GM21367 (cell line): ENCODE data around the gene KIAA1755.
"Not testable (repeated sequence)": the region's sequence is repeated elsewhere in the genome, so short reads cannot be mapped to it uniquely, and the experiment has no call there.

ENCODE experiments used
- ATAC-seq: cut with Tn5 transposase; IDR thresholded peaks from one replicate; pipeline ENCODE4 v1.9.1; 2021; ENCODE audit not compliant: unreplicated experiment

KIAA1755 gene

DNA sequence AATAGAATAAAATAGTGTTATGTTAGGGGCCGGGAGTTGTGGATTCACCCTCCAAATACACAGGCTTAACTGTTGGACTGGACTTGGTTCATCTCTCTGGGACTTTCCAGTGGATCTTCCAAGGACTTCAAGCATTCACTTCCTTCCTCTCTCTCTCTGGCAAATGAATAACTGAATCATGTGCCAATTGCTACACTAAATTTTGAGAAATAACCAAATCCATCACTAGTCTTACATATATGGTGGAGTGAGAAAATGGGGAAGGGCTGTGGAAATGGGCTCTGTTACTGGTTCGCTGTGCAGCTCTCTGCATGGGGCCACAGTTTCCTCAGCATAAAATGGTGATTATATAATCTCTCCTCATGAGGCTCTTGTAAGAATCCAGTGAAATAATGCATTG is 6.8 kb upstream of the KIAA1755 start:
- no peak for ATAC-seq

DNA sequence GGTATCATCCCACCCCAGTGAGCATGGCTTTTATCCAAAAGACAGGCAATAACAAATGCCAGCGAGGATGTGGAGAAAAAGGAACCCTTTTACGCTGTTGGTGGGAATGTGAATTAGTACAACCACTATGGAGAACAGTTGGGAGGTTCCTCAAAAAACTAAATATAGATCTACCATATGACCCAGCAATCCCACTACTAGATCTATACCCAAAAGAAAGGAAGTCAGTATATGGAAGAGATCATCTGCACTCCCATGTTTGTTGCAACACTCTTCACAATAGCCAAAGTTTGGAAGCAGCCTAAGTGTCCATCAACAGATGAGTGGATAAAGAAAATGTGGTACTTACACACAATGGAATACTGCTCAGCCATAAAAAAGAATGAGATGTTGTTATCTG is 5.9 kb upstream of the KIAA1755 start:
- ATAC-seq, result no peak

DNA sequence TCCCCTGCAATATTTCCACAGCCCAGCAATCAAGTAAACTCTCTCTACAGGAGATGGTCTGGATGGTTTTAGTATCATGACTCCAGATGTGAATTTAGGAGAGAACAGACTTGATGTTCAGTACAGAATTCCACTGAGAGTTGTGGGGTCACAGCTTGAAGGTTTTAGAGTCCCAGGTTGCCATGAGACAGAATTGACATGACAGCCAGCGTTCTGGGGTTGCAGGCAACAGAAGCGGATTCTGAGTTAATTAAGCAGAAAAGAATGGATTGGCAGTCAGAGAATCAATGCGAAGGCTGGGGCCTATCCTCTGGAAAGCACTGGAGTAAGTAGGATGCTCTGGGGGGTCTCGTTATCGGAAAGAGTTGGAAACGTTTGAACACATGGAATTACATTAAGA is 2.4 kb upstream of the KIAA1755 start:
- no peak for ATAC-seq

DNA sequence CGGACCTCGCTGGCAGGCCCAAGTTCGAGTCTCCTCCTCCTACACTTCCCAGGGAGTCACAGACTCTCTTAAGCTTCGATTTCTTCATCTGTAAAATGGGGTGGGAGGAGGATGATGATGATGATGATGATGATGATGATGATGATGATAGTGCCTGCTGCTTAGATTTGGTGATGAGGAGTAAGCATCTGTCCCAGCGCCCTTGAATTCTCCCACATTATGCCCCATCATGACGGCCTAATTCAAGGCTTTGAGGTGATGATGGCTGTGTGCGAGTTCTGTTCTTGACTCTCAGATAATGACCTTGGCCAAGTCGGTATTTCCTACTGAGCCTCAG is 487 bp upstream of the KIAA1755 start:
- ATAC-seq, result no peak

DNA sequence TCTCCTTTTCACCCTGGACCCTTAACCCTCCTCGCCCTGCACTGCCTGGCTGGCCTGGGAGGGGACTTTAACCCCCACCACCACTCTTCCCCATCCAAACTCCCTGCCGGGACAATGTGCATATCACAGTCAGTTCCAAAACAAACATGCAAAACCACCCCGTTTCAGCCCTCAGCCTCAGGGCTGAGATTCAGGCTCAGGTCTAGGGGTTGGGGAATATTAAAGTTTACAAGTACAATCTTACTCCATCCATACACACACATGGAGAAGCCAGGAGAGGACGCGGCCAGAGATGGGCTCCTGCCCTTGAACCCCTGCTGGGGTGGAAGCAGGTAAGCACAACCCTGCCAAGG is 534 bp downstream of the KIAA1755 start:
- ATAC-seq, result no peak

DNA sequence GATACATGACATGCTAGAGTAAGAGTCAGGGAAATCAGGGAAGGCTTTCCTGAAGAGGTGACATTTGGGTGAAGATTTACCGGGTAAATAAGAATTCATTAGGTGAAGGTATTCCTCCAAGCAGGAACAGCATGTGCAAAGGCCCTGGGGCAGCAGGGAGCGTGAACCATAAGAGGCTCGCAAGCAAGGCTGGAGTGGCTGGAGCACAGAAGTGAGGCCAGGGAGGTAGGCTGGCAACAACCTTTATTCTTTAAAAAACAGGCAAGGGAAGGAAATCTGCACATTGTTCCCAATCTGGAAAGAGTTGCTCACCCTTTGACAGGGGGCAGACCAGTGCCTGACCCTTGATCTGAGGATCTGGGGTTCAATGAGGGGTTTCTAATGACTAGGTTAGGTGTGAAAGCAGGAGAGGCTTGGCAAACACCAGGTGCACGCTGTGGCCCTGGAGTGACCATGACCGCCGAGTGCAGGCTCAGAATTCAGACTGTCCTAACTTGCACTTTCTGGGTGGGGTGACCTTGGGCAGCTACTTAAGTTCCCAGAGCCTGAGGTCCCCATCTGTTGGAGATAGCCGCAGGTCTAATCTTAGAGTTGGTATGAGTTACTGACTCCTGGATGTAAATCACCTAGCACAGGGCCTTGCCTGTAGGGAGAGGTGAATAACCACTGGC is 1.9 kb downstream of the KIAA1755 start:
- ATAC-seq, result no peak

DNA sequence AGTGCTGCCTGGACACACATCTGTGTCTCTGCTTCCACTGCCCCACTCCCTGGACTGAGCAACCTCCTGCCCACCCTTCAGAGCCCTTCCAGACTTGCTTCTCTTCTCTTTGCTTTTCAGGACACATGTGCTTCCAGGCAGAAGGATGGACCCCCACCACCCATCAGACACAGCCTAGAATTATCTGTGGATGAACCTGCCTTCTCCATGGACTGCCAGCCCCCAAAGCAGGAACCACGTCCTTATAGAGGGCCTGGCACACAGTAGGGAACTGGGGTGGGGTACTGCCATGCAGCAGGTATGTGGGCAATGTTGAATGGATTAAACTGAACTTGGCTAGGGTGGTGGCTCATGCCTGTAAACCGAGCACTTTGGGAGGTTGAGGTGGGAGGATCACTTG is 3.6 kb downstream of the KIAA1755 start:
- ATAC-seq, result no peak

DNA sequence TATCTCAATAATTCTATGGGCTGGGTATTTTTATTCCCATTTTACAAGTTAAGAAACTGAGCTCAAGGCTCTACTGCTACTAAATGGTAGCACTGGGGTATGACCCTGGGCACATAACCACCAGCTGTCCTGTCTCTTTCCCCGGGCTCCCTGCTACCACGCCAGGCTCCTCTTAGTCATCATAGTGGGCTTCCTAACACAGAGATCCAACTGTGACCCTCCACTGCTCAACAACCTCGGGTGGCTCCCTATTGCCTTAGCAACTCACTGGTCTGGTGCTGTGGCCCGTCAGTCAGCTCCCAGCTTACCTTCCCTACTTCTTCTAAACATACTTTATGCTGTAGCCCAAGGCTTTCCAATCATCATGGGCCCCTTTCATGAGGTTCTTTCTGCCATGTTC is 4.5 kb downstream of the KIAA1755 start:
- no peak for ATAC-seq

DNA sequence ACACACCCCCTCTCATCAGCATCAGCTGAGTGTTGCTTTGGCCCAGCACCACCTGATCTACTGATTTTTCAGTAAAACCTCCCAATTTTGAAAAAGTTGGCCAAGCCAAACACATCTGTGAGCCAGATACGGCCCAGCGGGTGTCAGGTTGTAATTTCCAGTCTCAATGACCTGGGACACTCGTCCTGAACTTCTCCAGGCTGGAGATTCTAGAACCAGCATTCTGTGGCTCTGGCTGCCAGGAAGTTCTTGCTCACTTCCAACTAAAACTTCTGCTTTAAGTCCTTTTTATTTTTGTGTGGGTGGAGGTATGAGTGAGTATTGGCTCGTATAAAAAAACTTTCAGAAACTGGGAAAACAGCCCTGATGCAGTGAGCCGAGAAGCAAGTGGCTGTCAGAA is 5.1 kb downstream of the KIAA1755 start:
- no peak for ATAC-seq

DNA sequence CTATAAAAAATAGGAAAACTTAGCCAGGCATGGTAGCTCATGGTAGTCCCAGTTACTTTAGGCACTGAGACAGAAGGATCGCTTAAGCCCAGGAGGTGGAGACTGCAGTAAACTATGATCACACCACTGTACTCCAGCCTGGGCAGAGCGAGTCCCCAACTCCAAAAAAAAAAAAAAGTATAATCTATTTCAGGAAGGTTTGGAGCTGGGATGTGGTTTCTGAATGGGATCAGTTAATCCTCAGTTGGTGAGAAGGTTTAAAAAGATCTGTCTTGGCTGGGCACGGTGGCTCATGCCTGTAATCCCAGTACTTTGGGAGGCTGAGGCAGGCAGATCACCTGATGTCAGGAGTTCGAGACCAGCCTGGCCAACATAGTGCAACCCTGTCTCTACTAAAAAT is 5.9 kb downstream of the KIAA1755 start:
- ATAC-seq, result not testable (repeated sequence)

DNA sequence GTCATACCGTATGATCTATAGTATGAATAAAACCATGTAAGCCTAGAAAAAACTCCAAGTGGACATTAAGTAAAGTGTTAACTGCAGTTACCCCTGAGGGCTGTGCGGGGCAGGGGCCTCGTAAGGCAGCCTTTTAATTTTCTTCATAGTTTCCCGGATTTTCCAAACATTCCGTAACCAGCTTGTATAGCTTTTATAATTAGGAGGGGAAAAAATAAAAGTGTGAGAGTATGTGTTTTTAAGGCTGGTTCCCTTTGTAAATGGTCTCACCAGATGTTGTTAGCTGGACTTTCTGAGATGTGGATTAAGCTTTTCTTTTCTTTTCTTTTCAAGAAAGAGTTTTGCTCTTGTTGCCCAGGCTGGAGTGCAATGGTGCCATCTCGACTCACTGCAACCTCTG is 7.0 kb downstream of the KIAA1755 start:
- ATAC-seq, result no peak

DNA sequence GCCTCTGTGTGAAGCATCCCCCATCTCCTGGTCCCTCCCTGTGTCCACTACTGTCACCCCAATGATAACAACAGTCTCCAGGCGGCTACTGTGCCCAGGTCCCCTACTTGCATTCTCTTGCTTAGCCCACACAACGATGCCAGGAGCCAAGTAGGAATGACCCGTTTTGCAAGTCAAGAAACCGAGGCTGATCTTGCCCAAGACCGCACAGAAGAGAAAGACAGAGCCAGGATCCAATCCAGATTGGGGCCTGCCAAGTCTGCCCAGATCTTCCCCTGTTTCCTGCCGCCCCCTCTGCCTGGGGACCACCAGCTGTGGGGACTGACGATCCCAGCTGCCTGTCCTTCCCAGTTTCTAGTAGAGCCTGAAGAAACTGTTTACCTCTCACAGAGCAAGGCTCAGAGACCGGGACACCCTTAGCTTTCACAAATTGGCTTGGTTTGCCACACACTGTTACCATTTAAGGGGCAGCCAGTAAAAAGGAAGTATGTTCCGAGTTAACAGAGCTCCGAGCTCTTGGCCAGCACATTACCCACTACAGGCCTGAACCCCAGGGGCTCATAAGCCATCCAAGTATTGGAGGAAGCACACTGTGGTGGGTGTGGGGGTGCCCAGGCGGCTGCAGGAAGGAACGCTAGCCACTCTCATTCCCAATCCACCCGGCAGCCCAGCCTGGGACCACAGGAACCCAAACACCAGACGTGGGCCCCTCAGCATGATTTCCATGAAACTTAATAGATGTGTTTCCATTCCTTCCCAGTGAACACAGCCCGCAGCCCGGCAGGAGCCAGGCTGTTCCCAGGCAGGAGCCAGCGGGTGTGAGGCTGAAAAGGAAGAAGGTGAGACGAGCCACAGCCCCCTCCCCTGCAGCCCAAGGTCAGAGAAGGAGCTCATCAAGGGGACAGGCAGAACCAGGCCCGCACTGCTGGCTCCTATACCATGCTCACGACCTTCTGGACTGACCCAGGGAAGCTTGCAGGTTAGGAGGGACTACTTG is 7.9 kb downstream of the KIAA1755 start:
- no peak for ATAC-seq

DNA sequence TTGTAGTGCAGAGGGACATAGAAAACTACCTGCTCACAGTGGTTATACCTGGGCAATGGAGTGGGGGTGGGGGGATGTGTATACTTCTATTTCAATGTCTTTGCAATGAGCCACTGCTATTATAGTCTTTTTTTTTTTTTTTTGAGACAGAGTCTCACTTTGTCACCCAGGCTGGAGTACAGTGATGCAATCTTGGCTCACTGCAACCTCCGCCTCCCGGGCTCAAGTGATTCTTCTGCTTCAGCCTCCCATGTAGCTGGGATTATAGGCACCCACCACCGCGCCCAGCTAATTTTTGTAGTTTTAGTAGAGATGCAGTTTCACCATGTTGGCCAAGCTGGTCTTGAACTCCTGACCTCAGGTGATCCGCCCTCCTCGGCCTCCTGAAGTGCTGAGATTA is 9.1 kb downstream of the KIAA1755 start:
- ATAC-seq, result not testable (repeated sequence)

DNA sequence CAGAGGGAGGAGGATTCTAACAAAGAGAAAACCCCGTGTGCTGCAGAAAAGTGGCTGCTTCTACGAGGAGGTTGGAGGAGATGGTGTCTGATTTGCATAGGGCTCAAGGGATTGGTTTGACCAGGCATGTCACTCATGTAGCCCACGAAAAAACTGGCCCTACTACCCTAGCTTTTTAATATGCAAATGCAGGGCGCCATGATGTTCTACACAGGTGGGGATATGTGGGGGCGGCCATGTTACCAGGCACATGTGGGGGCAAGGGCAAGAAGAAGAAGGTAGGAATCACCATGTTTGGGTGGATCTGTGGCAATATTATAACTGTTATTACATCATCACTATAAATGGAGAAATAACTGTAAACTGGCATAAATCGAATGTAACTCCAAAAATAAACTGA is 9.9 kb downstream of the KIAA1755 start:
- no peak for ATAC-seq

DNA sequence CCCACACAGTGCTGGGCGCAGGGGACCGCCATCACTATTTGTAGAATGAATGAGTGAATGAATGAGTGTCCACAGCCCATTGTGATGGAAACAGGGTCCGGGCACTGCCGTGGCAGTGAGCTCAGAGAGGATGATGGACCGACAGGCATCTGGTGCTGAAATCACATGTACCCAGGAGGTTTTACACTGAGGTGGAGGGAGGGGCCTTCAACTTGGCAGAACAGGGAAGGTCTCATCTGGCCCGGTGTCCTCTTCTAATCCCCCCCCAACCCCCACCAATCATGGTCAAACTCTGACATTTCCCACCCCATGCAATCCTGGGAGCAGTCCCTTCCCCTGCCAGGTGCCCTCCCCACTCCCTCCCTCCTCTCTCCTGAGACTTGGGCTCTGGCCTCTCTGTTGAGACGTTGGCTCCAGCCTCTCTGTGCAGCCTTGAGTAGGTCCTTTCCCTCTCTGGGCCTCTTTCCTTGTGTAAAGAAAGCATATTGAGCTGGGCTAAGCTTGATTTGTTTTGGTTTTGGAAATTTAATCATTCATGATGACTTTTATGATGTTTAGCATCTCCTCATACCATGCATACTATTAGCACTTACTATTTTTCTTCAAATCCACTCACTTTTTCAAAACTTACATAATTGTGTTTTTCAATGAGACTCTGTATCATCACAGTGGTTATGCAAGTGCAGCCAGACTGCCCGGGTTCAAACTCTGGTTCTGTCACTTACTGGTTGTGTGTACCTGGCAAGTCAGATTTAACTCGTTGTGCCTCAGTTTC is 10.8 kb downstream of the KIAA1755 start:
- ATAC-seq, result no peak

DNA sequence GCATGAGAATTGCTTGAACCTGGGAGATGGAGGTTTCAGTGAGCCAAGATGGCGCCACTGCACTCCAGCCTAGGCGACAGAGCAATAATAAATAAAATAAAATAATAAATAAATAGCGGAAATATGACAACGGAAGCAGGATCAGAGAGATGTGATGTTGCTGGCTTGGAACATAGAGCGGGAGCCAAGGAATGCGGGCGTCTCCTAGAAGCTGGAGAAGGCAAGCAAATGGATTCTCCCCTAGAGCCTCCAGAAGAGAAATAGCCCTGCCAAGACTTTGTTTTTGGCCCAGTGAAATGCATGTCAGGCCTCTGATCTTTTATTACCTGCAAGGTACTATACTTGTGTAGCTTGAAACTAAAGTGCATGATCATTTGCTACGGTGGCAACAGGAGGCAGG is 12.4 kb downstream of the KIAA1755 start:
- ATAC-seq, result no peak

DNA sequence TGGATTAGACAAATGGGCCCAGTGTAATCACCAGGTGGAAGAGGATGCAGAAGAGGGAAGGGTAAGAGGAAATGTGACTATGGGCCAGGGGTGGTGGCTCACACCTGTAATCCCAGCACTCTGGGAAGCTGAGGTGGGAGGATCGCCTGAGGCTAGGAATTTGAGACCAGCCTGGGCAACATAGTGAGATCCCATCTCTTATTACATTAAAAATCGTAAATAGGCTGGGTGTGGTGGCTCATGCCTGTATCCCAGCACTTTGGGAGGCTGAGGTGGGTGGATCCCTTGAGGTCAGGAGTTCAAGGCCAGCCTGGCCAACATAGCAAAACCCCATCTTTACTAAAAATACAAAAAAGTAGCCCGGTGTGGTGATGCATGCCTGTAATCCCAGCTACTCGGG is 12.8 kb downstream of the KIAA1755 start:
- ATAC-seq, result not testable (repeated sequence)

DNA sequence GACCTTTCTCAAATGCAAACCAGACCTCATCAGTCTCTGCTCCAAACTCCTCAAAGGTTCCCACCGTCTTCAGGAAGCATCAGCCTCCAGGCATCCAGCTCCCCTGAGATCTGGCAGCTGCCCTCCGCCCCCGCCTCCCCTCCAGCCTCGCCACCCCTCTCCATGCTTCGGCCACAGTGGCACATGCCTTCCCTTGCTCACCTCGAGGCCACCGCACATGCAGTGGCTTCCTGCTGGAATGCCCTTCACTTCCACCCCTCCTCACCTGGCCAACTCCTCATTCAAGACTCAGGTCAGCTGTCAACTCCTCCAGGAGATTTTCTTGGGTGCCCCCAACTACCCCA is 13.4 kb downstream of the KIAA1755 start:
- no peak for ATAC-seq

DNA sequence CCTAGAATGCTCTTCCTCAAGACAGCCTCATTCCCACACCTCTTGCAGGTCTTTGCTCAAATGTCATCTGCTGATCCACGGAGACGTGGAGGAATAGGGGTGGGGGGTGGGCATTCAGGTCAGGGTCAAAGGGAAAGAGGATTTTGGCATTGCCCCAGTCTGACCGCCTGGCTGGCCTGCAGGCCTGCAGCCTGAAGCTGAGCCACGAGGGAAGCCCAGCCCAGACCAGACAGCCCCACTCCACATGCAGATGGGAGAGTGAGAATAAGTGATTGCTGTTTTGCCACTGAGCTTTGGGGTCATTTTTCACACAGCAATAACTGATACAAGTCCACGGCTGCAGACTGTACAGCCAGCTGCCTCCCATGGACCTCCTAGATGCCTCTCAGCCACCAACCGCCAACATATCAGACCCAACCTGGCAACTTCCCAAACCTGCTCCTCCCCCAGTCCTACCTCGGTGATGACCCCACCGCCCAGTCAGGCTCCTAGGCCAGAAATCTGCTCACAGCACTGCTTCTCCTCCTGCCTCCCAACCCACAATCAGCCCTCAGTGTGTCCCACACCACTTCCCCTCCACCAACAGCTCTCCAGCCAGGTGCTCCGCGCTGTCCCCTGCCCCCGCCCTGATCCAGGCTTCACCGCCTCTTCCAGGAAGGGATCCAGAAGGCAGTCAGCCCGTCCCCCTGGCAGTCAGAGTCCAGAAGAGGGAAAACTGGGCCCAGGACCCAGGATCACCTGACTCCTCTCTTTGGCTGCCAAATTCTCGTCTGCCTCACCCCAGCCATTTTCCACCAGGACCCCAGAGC is 14.0 kb downstream of the KIAA1755 start:
- no peak for ATAC-seq

DNA sequence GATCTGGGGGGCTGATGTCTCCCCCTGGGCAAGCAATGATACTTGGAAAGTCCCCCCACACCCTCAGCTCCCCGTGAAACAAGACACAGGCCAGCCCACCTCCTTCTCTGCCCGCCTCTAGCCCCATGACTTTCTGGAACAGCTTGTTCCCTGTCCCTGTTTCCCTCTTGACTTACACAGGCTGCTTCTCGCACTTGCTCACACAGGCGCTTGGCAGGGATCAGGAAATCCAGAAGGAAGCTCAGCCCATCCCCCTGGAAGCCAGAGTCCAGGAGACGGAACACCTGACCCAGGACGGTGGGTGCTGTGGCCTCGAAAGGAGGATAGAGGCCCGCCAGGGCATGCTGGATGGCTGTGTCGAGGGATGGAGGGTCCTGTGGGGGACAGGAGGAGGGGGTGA is 14.8 kb downstream of the KIAA1755 start:
- no peak for ATAC-seq

DNA sequence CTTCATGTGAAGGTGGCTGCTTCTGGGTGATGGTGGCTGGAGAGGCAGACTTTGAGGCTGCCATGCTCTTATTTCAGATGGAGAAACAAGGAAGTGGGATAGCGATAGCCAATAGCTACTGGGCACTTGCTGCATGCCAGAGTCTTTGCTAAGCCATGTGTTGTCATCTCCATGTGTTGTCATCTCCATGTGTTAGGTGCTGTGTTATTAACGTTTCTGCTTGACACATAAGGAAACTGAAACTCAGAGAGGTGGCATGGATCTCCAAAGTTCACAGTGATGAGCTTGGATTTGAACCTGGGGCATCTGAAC is 16.9 kb downstream of the KIAA1755 start:
- ATAC-seq, result no peak
